Ureter (tissue), 1 donor: ENCODE results near the gene TLK2. TPM values are rescaled to one million over a fixed set of nuclear protein-coding genes. Genes with fewer than 3 reads are reported as not detected.

Experiments used
- DNase-seq: peaks from one replicate; pipeline ENCODE4 v3.0.0-alpha.2; 2020; ENCODE audit warnings: low spot score
- total RNA-seq: library from RNA; stranded (reverse); gene quantifications from one replicate; pipeline ENCODE4 v1.2.4, GENCODE V29; 2023
- donor health status: DM: yes; HTN: yes; CAD: no.

The TLK2 gene
- total RNA-seq, 1 donor from 2014 or later: 63.9 TPM

DNA sequence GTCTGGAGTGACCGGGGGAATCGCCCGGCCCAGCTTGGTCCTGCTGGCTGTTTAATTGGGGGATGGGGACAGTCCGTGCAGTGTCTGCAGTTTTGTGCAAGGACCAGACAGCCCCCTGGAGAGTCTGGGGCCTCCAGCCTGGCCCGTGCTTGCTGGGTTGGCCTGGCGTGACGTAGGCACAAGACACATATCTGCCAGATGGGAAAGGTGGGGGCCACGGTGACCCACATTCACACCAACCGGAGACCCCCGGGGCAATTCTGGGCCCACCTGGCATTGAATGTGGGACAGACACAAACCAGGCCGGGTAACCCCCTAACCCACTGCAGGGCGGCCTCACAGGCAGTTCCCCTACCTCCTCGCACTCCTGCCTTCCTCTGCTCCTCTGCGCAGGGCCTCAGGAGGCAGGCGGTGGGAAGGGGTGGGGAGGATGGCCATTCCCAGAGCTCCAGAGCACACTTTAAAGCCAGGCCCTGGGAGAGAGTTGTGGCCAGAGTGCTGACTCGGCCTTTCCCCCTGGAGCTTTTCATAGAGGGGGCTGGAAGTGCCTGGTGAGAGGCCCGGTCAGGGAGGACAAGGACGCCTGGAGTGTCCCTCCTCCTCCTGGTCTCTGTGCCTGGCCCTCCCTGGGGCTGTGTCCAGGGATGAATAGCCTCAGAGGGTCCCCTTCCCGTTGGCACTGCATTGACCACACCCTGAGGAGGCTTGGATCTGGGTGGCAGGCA lies 150.4 kb downstream of the TLK2 start:
- no peak for DNase-seq

- no peak for DNase-seq
These were observed 151.1 kb downstream of the TLK2 start for GRCh38 chr17:62629556-62630364.

DNA sequence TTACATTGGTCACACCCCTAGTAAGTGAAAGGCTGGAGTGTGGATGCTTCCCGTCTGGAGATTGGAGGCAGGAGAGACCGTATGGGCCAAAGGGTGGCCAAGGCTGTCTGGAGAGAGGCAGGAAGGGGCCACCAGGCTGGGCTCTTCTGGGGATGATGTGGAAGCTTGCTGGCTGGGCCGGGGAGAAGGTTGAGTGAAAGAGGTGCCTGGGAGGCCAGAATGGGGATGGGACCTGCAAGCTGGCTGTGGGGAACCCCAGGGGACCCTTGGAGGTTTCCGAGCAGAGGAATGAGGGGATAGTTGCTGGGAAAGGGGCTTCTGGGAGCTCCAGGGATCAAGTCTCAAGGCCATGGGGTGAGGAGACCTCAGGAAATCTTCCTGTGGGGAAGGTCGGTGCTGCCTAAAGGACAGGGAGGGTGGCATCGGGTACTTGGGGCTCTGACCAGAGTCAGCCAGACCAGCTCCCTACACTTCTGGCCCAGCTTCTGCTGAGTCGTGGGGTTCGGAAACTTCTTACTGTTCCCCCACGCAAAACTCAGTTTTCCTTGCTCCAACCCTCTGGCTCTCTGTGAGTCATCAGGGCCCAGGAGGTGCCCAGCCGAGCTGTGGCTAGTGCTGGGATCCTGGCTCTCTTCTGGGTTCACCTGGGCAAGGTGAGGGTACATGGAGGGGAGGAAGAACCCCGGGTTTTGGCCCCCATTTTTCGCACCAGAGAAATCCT lies 151.9 kb downstream of the TLK2 start:
- DNase-seq: no peak

- DNase-seq: no peak
These were observed 152.7 kb downstream of the TLK2 start for GRCh38 chr17:62631086-62631935.

GRCh38 chr17:62631936-62632924 lies 153.6 kb downstream of the TLK2 start:
- no peak for DNase-seq

DNA sequence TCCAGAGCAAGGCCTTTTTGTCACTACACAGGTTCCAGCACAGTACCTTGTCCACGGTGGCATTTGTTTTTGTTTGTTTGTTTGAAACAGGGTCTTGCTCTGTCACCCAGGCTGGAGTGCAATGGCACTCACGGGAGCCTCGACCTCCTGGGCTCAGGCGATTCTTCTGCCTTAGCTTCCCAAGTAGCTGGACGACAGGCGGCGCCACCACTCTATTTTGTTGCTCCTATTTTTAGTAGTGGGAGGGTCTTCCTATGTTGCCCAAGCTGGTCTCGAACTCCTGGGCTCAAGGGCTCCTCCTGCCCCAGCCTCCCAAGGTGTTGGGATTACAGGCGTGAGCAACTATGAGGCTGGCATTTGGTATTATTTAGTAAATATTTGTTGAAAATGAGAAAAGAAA lies 159.2 kb downstream of the TLK2 start:
- DNase-seq: no peak

DNA sequence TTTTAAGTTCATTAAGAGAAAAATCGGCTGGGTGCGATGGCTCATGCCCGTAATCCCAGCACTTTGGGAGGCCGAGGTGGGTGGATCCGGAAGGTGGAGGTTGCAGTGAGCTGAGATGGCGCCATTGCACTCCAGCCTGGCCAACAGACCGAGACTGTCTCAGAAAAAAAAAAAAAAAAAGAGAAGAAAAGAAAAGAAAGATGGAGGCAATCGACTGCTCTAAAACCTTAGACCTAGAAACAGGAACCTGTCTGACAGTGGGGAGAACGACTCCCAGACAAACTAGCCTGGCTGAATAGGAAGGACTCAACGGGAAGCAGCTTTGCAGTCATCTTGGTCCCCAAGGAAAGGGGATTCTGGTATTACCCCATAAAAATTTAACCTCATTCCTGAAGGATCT lies 162.5 kb downstream of the TLK2 start:
- no peak for DNase-seq

- no peak for DNase-seq
These were observed 163.3 kb downstream of the TLK2 start for GRCh38 chr17:62641951-62642350.

GRCh38 chr17:62643496-62643895 lies 164.9 kb downstream of the TLK2 start:
- no peak for DNase-seq

DNA sequence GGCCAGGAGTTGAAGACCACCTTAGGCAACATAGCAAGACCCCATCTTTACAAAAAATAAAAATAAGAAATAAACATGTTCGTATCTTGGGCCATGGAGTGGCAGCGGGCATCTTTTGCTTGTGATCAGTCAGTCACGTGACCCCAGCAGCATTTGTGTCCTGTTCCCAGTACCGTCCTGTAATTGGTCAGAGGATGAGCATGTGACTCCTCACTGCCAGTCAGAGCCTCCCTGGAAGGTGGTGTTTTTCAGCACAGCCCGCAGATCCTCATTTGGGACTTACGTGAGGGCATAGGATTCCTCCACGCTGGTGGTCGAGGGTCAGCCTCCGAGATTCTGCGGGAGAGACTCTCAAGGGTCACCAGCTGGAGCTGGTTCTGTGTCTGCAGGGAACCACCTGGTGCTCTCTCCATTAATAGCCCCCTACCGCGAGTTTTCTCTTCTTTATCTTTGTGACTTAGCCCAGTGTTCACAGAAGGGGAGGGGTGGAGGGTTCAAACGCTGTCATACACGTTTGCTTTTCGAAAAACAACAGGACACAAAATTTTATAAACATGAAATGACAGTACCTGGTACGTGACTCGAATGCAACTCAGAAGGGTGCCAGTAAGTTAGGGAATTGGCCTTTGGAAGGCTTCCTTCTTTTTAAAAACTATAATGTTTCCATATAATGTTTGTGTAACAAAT lies 166.0 kb downstream of the TLK2 start:
- no peak for DNase-seq

- DNase-seq: no peak
These were observed 169.8 kb downstream of the TLK2 start for GRCh38 chr17:62648251-62648955.

DNA sequence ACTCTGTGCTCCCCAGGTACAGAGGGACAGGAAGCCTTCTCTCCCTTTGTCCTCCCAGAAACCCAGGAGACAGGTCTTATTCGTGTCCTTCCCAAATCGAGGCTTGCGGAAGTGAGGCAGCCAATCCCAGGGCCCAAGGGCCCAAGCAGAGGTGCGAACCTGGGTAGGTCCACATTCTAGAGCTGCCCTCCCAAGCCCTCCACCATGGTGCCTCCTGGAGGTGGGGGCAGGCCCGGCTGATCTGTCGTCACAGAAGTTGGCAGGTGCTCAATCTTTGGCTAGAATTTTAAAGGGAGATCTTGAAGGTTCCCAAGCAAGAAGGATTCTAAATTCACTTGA lies 170.3 kb downstream of the TLK2 start:
- DNase-seq: no peak

- DNase-seq: no peak
These were observed 170.9 kb downstream of the TLK2 start for GRCh38 chr17:62649570-62649969.

- no peak for DNase-seq
These were observed 172.0 kb downstream of the TLK2 start for GRCh38 chr17:62650587-62650986.

DNA sequence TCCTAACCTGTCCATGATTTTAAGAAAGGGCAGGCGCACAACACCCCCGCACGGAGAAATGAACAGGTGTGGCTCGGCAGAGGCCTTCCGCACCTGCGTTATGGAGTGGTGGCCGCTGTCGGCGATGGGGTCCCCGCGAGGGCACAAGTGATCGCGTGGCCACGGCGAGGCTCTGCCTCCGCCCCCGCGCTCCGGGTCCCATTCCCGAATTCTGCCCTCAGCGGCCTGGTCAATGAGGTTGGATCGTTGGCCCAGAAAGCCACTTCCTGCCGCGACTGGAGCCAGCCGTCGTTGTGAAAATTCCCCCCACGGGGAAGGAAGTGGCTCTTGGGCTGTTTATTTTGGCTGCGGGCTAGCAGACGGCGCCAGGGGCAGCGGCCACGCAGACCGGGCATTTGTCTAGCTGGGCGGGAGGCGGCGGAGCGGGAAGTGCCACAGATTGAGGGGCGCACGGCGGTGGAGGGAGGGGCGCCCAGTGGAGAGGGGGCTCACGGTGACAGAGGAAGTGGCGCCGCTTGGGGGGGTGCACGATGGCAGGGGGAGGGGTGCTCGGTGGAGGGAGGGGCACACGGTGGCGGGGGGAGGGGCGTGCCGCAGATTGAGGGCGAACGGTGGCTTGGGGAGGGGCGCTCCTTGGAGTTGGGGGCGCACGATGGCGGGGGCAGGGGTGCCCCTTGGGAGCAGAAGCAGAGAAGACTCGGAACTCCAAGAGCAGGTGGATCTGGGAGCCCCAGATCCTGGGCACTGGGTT lies 173.8 kb downstream of the TLK2 start:
- DNase-seq: peak; percentile 71

DNA sequence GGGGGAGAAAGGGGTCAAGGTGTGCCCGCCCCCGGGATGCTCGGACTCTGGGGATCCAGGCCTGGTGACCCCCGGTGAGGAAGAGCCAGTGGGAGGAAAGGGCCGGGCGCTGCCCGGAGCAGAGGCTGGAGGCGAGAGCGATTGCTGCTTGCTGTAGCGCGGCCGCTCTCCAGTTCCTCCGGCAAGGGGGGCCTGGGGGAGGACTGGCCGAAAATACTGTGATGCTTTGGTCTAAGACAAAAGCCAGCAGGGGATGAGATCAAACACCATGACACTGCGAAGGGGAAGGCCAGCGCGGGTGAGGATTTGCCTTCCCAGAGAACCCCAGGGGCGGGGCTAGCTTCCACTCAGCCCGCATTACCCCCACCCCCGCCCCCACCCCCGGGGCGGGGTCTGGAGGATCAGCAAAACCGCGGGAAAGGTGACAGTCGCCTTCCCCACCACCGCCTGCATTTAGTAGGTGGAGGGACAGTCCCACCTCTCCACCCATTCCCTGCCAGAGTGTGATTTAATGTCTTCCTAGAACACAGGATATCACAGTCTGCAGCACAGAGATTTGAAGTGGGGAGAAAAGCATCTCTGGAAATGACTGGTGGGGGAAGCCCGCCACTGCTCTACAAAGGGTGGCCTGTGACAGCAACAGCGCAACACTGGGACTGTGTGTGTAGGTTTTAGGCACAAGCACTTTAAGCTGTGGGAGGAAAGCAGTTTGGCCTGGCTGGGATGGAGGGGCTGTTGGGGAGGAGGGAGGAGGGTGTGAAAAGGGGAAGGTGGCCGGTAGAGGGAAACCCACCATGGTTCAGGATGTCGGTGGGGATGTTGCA lies 174.6 kb downstream of the TLK2 start:
- peak; percentile 70 for DNase-seq
